K562 (cell line): ENCODE data around the gene SERPINF2. TPM values are rescaled to one million over a fixed set of nuclear protein-coding genes. Genes with fewer than 3 reads are reported as not detected.

Experiments
- ATAC-seq: fragments of 200-7000 bp; cut with Tn5 transposase; 3 replicates; pipeline ENCODE4 v1.9.1; 2020; ENCODE audit warnings: moderate library complexity
- BruUV-seq: library from RNA; stranded (reverse); fragments of 400-500 nt; replicated peaks from 2 replicates; lab custom pipeline; 2021; lab: Mats Ljungman, UMichigan
- CTCF ChIA-PET: fragments of 300-600 bp; formaldehyde crosslinking; extraction: SDS; loops from one replicate; lab custom pipeline; 2021; ENCODE audit warnings: low intra/inter-chr PET ratio; lab: Yijun Ruan, JAX
- POLR2A ChIA-PET: fragments of 300-600, 350-650 bp; sonication (Branson Sonifier 250); formaldehyde crosslinking; extraction: SDS; loops from one replicate; lab custom pipeline; 2021; ENCODE audit warnings: antibody characterized with exemption, inconsistent platforms; lab: Yijun Ruan, JAX
- DNase-seq, 4 experiments: peaks; one replicate each; pipeline versions ENCODE4 v3.0.0 to v3.0.0-alpha.2; 2011 to 2018; ENCODE audit warnings: low spot score in 3 of 4, mixed read lengths in 3 of 4; ENCODE audit errors: extremely low read depth in 1 of 4
- FAIRE-seq: peaks from 2 replicates; lab custom pipeline; 2011; peaks lifted over from hg19 to GRCh38; lab: Jason Lieb, UNC
- H2AFZ ChIP-seq: 2 replicates; pipeline ENCODE4 v1.6.0; 2011; ENCODE audit warnings: low read depth, low read length, control low read depth, inconsistent platforms
- H3K27ac ChIP-seq: fragments of 200-600 bp; 3 replicates; pipeline ENCODE4 v1.8.0; 2011; ENCODE audit warnings: low read depth, mild to moderate bottlenecking, control low read depth, inconsistent platforms, low read length, moderate library complexity, mixed read lengths; ENCODE audit errors: extremely low read depth
- H3K27me3 ChIP-seq, 2 experiments: fragments of 300-600 bp in 1 of 2; 2 replicates in 1 of 2; 3 replicates in 1 of 2; pipeline versions ENCODE4 v1.6.0 to v1.8.0; 2011; ENCODE audit warnings: inconsistent platforms in 2 of 2, low read length in 2 of 2, mild to moderate bottlenecking in 1 of 2, mixed read lengths in 1 of 2, moderate library complexity in 1 of 2; ENCODE audit not compliant: control insufficient read depth in 2 of 2, insufficient read depth in 2 of 2
- H3K36me3 ChIP-seq: fragments of 300-600 bp; 3 replicates; pipeline ENCODE4 v1.8.0; 2011; ENCODE audit warnings: mild to moderate bottlenecking, low read length, inconsistent platforms; ENCODE audit not compliant: control insufficient read depth, insufficient read depth
- H3K4me1 ChIP-seq, 2 experiments: fragments of 200-600 bp in 1 of 2; replicated peaks in 1 of 2; 2 replicates in 1 of 2; 3 replicates in 1 of 2; pipeline versions ENCODE4 v1.5.1 to v1.8.0; 2011; ENCODE audit warnings: inconsistent platforms in 2 of 2, low read length in 2 of 2, mild to moderate bottlenecking in 1 of 2, mixed read lengths in 1 of 2, moderate library complexity in 1 of 2; ENCODE audit not compliant: control insufficient read depth in 2 of 2, insufficient read depth in 2 of 2
- H3K4me2 ChIP-seq: 2 replicates; pipeline ENCODE4 v1.6.1; 2011; ENCODE audit warnings: low read length, control low read depth, inconsistent platforms, mixed read lengths; ENCODE audit not compliant: insufficient read depth
- H3K4me3 ChIP-seq: fragments of 200-600 bp; sonication (generic), shearing (Covaris generic); 2 replicates; pipeline ENCODE4 v1.5.1; 2016; ENCODE audit warnings: control low read depth, inconsistent platforms
- H3K79me2 ChIP-seq: fragments of 200-600 bp; 3 replicates; pipeline ENCODE4 v1.8.0; 2011; ENCODE audit warnings: low read length, inconsistent platforms; ENCODE audit not compliant: control insufficient read depth, insufficient read depth
- H3K9ac ChIP-seq, 2 experiments: 2 replicates each; pipeline versions ENCODE4 v1.6.0 to v1.6.1; 2011; ENCODE audit warnings: low read depth in 2 of 2, low read length in 2 of 2, control low read depth in 1 of 2, inconsistent platforms in 1 of 2, mild to moderate bottlenecking in 1 of 2, mixed read lengths in 1 of 2; ENCODE audit not compliant: insufficient read depth in 1 of 2
- H3K9me1 ChIP-seq: one replicate; pipeline ENCODE4 v1.6.0; 2011; ENCODE audit warnings: inconsistent platforms, mild to moderate bottlenecking, low read length, moderate library complexity; ENCODE audit not compliant: control insufficient read depth, insufficient read depth
- H3K9me3 ChIP-seq: replicated peaks from 2 replicates; pipeline ENCODE4 v1.5.1; 2011; ENCODE audit warnings: low read depth, low read length, inconsistent platforms; ENCODE audit not compliant: control insufficient read depth, insufficient read depth
- H4K20me1 ChIP-seq: replicated peaks from 2 replicates; pipeline ENCODE4 v1.6.1; 2011; ENCODE audit warnings: low read length, inconsistent platforms, mixed read lengths; ENCODE audit not compliant: control insufficient read depth, insufficient read depth
- DNMT1 ChIP-seq: fragments of 450-650 bp; IDR thresholded peaks from 2 replicates; pipeline ENCODE4 v1.6.1; 2016; ENCODE audit warnings: antibody characterized with exemption, mild to moderate bottlenecking
- ESRRB ChIP-seq: fragments of 250-450 bp; sonication (Bioruptor Pico); IDR thresholded peaks from 2 replicates; pipeline ENCODE4 v1.5.0; 2020; ENCODE audit warnings: mild to moderate bottlenecking, moderate library complexity, borderline replicate concordance
- MYC ChIP-seq, 2 experiments: fragments of 250-450 bp in 1 of 2; sonication (Bioruptor Pico) in 1 of 2; IDR thresholded peaks; 2 replicates each; pipeline versions ENCODE4 v1.5.1 to v1.6.1; 2012 to 2021; ENCODE audit warnings: low read depth in 2 of 2, borderline replicate concordance in 1 of 2, improper control_type of control experiment in 1 of 2, low read length in 1 of 2, mild to moderate bottlenecking in 1 of 2, moderate library complexity in 1 of 2
- POLR3G ChIP-seq: IDR thresholded peaks from 2 replicates; pipeline ENCODE4 v1.6.1; 2011; ENCODE audit not compliant: insufficient read length, insufficient replicate concordance; ENCODE audit errors: extremely low read depth
- RBM15 ChIP-seq: fragments of 200-400 bp; formaldehyde crosslinking; IDR thresholded peaks from 2 replicates; pipeline ENCODE4 v1.6.1; 2018; ENCODE audit warnings: mild to moderate bottlenecking, low read length, moderate library complexity; ENCODE audit not compliant: insufficient read depth
- SMAD3 ChIP-seq: fragments of 450-650 bp; formaldehyde crosslinking; conservative IDR thresholded peaks from 2 replicates; pipeline ENCODE4 v1.4.0; 2020; ENCODE audit warnings: mild to moderate bottlenecking
- STAT5B ChIP-seq: fragments of 250-450 bp; sonication (Bioruptor Pico); IDR thresholded peaks from 2 replicates; pipeline ENCODE4 v1.8.0; 2021; ENCODE audit warnings: mild to moderate bottlenecking, inconsistent platforms
- ZNF165 ChIP-seq: fragments of 250-450 bp; sonication (Bioruptor Pico); IDR thresholded peaks from 2 replicates; pipeline ENCODE4 v1.4.0; 2020; ENCODE audit warnings: borderline replicate concordance
- WGBS: fragments of 100-300 bp; shearing (Covaris generic); methylation state at CpG from one replicate; pipeline ENCODE4 v1.1.6; 2016; ENCODE audit warnings: low coverage, mixed read lengths; ENCODE audit not compliant: insufficient coverage; ENCODE audit errors: missing lambda C conversion rate; 5-methylcytosine and 5-hydroxymethylcytosine counted together
- in situ Hi-C: fragments of 300-500 bp; cut with MboI; formaldehyde crosslinking; loops from 4 replicates; pipeline ENCODE4 v1.15.0; 2018; ENCODE audit warnings: inconsistent platforms, mixed read lengths
- intact Hi-C: fragments of 100-400 bp; cut with micrococcal nuclease; formaldehyde crosslinking; loops from 2 replicates; pipeline ENCODE4 v1.14.2; 2022
- polyA plus RNA-seq, 8 experiments: library from polyadenylated mRNA; depleted of rRNA in 4 of 8; stranded (reverse) in 5 of 8; unstranded in 3 of 8; fragments of >200 nt; fragmentation: Nextera tagmentation in 2 of 8; fragmentation: Illumina TruSeq in 1 of 8; extraction: Ambion mirVana in 2 of 8; extraction: Trizol in 1 of 8; gene quantifications; 2 replicates each; pipeline versions ENCODE4 v1.2.1 to v1.2.3, GENCODE V29; 2011 to 2014; ENCODE audit warnings: inconsistent platforms in 1 of 8, missing spikeins in 1 of 8
- total RNA-seq, 7 experiments: library from RNA; depleted of rRNA in 6 of 7; stranded (reverse); fragments of >200 nt in 6 of 7; fragmentation: Illumina TruSeq in 2 of 7; extraction: Trizol in 2 of 7; gene quantifications; 2 replicates each; pipeline versions ENCODE4 v1.2.1 to v1.2.3, GENCODE V29; 2011 to 2021; ENCODE audit warnings: low replicate concordance in 1 of 7
- TF ChIP-seq, protein P1 (sequence below): sonication (generic); formaldehyde crosslinking; IDR thresholded peaks from 2 replicates; pipeline ENCODE4 v1.8.0; 2022; ENCODE audit warnings: missing genetic modification reagents, mild to moderate bottlenecking, borderline replicate concordance
- TF ChIP-seq, protein P2 (sequence below), 2 experiments: fragments of 150-350 bp in 1 of 2; IDR thresholded peaks; 2 replicates each; pipeline ENCODE4 v1.6.1; 2012 to 2016; ENCODE audit warnings: low read depth in 2 of 2, low read length in 2 of 2, mild to moderate bottlenecking in 1 of 2, moderate library complexity in 1 of 2
- TF ChIP-seq, protein P3 (sequence below): fragments of 450-650 bp; IDR thresholded peaks from 2 replicates; pipeline ENCODE4 v1.6.1; 2017; ENCODE audit warnings: antibody characterized with exemption, mild to moderate bottlenecking

Gene SERPINF2
- total and polyA plus RNA-seq, 9 of the 15 experiments (the other 6 are each of a cell fraction or from before 2014, with no cell fraction given): 0.22 TPM; not detected in 8

DNA sequence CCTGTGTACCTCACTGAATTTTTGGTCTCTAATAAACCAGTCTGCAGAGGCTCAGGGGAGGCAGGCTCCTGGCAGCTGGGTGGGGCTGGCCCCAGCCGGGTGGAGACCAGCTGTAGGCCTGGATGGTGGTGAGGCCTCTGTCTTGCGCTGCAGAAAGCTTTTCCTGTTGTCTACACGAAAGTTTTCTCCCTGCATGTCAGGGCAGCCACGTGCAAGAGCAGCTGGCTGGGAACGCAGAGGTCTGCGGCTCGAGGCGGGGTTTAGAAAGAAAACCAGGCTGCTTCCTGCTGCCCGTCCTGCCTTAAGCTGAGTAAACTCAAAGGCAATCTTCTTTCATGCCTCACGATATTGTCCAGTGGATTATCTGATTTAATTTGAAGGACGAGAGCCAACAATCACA is 21.6 kb downstream of the SERPINF2 start:
- ATAC-seq: no peak
- CTCF ChIA-PET: no interaction called here
- Histone ChIP-seq H4K20me1 (no peaks in the 10 kb centered on the region), H3K79me2 (peaks cover 22% of the 10 kb centered on the region), H3K36me3 (0 out of 3 replicates have a peak, but pooled peaks cover 4% of the 10 kb centered on the region), H3K9me1 (no peaks in the 10 kb centered on the region), H3K27ac (0 out of 3 replicates have a peak overlapping the region, but pooled peaks have one; percentile 28), H3K4me2 (peak overlapping the region; percentile 71; the same call in 1 of the 2 replicates), H3K9me3 (no peaks in the 10 kb centered on the region), H3K4me1 (peaks cover 21 to 34% of the 10 kb centered on the region in 2 experiments; a peak in 4 of 5 replicates), H3K9ac (peak overlapping the region in 1 of 2 experiments; percentile 65; a peak in 1 of 4 replicates), H2AFZ (peak overlapping the region; percentile 43), H3K4me3 (no peak overlapping the region), H3K27me3 (no peaks in the 10 kb centered on the region)
- DNase-seq: peak in 1 of 4 experiments; percentile 20
- 66% methylated on average over 10 of the region's 11 CpGs for WGBS
- POLR2A ChIA-PET: interaction anchor here (0.6 to 3.5 kb wide), 2 partner anchors 9 to 33 kb away, joined by 3 to 21 read pairs; no protein-coding TSS in a partner anchor
- no TSS peak for BruUV-seq
- intact Hi-C loops (loop anchor here (5.0 kb wide), 1 partner anchor 47 kb away; no protein-coding TSS in a partner anchor), in situ Hi-C loops (no loop called here)
- peak; percentile 29 for FAIRE-seq
- TF ChIP-seq, protein P1, sequence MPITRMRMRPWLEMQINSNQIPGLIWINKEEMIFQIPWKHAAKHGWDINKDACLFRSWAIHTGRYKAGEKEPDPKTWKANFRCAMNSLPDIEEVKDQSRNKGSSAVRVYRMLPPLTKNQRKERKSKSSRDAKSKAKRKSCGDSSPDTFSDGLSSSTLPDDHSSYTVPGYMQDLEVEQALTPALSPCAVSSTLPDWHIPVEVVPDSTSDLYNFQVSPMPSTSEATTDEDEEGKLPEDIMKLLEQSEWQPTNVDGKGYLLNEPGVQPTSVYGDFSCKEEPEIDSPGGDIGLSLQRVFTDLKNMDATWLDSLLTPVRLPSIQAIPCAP (CRISPR knock-in tag): no peak
- TF ChIP-seq ZNF165 (CRISPR knock-in tag): no peak
- TF ChIP-seq DNMT1: no peak
- TF ChIP-seq MYC (IDR thresholded peaks at IDR 0.05; ENCODE audit: low read depth, low read length): peak; percentile 34; the same call in 1 of the 2 replicates
- no peak for TF ChIP-seq MYC (CRISPR knock-in tag; IDR thresholded peaks at IDR 0.05; ENCODE audit: borderline replicate concordance, low read depth)
- TF ChIP-seq ESRRB (CRISPR knock-in tag): no peak
- TF ChIP-seq, protein P2, sequence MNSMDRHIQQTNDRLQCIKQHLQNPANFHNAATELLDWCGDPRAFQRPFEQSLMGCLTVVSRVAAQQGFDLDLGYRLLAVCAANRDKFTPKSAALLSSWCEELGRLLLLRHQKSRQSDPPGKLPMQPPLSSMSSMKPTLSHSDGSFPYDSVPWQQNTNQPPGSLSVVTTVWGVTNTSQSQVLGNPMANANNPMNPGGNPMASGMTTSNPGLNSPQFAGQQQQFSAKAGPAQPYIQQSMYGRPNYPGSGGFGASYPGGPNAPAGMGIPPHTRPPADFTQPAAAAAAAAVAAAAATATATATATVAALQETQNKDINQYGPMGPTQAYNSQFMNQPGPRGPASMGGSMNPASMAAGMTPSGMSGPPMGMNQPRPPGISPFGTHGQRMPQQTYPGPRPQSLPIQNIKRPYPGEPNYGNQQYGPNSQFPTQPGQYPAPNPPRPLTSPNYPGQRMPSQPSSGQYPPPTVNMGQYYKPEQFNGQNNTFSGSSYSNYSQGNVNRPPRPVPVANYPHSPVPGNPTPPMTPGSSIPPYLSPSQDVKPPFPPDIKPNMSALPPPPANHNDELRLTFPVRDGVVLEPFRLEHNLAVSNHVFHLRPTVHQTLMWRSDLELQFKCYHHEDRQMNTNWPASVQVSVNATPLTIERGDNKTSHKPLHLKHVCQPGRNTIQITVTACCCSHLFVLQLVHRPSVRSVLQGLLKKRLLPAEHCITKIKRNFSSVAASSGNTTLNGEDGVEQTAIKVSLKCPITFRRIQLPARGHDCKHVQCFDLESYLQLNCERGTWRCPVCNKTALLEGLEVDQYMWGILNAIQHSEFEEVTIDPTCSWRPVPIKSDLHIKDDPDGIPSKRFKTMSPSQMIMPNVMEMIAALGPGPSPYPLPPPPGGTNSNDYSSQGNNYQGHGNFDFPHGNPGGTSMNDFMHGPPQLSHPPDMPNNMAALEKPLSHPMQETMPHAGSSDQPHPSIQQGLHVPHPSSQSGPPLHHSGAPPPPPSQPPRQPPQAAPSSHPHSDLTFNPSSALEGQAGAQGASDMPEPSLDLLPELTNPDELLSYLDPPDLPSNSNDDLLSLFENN (IDR thresholded peaks at IDR 0.05; ENCODE audit: low read depth in 2 of 2, low read length in 2 of 2): no peak
- TF ChIP-seq RBM15: no peak
- TF ChIP-seq, protein P3, sequence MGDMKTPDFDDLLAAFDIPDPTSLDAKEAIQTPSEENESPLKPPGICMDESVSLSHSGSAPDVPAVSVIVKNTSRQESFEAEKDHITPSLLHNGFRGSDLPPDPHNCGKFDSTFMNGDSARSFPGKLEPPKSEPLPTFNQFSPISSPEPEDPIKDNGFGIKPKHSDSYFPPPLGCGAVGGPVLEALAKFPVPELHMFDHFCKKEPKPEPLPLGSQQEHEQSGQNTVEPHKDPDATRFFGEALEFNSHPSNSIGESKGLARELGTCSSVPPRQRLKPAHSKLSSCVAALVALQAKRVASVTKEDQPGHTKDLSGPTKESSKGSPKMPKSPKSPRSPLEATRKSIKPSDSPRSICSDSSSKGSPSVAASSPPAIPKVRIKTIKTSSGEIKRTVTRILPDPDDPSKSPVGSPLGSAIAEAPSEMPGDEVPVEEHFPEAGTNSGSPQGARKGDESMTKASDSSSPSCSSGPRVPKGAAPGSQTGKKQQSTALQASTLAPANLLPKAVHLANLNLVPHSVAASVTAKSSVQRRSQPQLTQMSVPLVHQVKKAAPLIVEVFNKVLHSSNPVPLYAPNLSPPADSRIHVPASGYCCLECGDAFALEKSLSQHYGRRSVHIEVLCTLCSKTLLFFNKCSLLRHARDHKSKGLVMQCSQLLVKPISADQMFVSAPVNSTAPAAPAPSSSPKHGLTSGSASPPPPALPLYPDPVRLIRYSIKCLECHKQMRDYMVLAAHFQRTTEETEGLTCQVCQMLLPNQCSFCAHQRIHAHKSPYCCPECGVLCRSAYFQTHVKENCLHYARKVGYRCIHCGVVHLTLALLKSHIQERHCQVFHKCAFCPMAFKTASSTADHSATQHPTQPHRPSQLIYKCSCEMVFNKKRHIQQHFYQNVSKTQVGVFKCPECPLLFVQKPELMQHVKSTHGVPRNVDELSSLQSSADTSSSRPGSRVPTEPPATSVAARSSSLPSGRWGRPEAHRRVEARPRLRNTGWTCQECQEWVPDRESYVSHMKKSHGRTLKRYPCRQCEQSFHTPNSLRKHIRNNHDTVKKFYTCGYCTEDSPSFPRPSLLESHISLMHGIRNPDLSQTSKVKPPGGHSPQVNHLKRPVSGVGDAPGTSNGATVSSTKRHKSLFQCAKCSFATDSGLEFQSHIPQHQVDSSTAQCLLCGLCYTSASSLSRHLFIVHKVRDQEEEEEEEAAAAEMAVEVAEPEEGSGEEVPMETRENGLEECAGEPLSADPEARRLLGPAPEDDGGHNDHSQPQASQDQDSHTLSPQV: 0 out of 2 replicates have a peak, but pooled peaks have one; percentile 21
- TF ChIP-seq SMAD3 (CRISPR knock-in tag): no peak
- no peak for TF ChIP-seq POLR3G
- no peak for TF ChIP-seq STAT5B (CRISPR knock-in tag)
